Immature natural killer cell (primary cell): ENCODE measurements around the gene WSCD1. TPM values are rescaled to one million over a fixed set of nuclear protein-coding genes. Genes with fewer than 3 reads are reported as not detected.

ENCODE experiments used
- DNase-seq, 3 donors: peaks; one replicate each; pipeline ENCODE4 v3.0.0; 2022; ENCODE audit warnings: mixed read lengths in 1 of 3
- H3K27ac Mint-ChIP-seq, 6 donors: one replicate each; pipeline ENCODE4 v1.8.0; 2020; ENCODE audit warnings: mixed read lengths in 6 of 6, mild to moderate bottlenecking in 5 of 6, inconsistent platforms in 4 of 6, moderate library complexity in 3 of 6
- H3K27me3 Mint-ChIP-seq, 3 donors: one replicate each; pipeline ENCODE4 v1.8.0; 2020 to 2021; ENCODE audit warnings: low read depth in 3 of 3, mild to moderate bottlenecking in 3 of 3, mixed read lengths in 3 of 3, moderate library complexity in 3 of 3, inconsistent platforms in 1 of 3
- H3K36me3 Mint-ChIP-seq, 3 donors: one replicate each; pipeline ENCODE4 v1.8.0; 2020; ENCODE audit warnings: mixed read lengths in 3 of 3, inconsistent platforms in 2 of 3, mild to moderate bottlenecking in 2 of 3
- H3K4me1 Mint-ChIP-seq, 2 donors: one replicate each; pipeline ENCODE4 v1.8.0; 2020; ENCODE audit warnings: inconsistent platforms in 2 of 2, mild to moderate bottlenecking in 2 of 2, mixed read lengths in 2 of 2, moderate library complexity in 1 of 2
- H3K4me3 Mint-ChIP-seq, 5 donors: one replicate each; pipeline ENCODE4 v1.8.0; 2020; ENCODE audit warnings: mild to moderate bottlenecking in 5 of 5, mixed read lengths in 5 of 5, inconsistent platforms in 3 of 5, moderate library complexity in 3 of 5
- H3K9me3 Mint-ChIP-seq, 6 donors: one replicate each; pipeline ENCODE4 v1.8.0; 2020; ENCODE audit warnings: mild to moderate bottlenecking in 6 of 6, mixed read lengths in 6 of 6, inconsistent platforms in 4 of 6, moderate library complexity in 3 of 6
- polyA plus RNA-seq, 3 donors: library from polyadenylated mRNA; unstranded; fragments of 300-500 nt; fragmentation: Illumina TruSeq; gene quantifications; one replicate each; pipeline ENCODE4 v1.2.3, GENCODE V29; 2021

WSCD1 gene
- polyA plus RNA-seq, 3 donors from 2014 or later = 0.11 TPM; not detected in 2

DNA sequence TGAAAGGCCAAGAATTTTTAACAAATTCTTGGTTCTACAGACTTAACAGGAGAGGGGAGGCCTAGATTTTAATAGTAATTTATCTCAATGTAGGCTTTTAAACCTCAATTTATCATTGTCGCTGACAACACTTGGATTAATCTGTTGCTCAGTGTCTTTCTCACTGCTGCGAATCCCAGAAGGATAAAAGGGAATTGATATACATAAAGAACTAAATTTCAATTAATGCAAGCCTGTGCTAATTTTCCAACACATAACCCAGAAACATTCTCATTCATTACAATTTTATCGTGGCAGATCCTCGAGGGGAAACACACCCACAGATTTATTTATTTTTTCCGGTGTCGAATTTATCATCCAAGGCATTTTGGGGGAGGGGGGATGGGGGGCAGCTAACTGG lies 98.1 kb downstream of the WSCD1 start:
- Mint-ChIP-seq H3K27ac (no peak overlapping the region), H3K36me3 (no peaks in the 10 kb centered on the region), H3K27me3 (peaks cover 0 to 3% (median 1%) of the 10 kb centered on the region in 3 donors), H3K4me1 (peaks cover 0 to 3% of the 10 kb centered on the region in 2 donors), H3K4me3 (no peak overlapping the region), H3K9me3 (no peaks in the 10 kb centered on the region)
- DNase-seq = no peak

DNA sequence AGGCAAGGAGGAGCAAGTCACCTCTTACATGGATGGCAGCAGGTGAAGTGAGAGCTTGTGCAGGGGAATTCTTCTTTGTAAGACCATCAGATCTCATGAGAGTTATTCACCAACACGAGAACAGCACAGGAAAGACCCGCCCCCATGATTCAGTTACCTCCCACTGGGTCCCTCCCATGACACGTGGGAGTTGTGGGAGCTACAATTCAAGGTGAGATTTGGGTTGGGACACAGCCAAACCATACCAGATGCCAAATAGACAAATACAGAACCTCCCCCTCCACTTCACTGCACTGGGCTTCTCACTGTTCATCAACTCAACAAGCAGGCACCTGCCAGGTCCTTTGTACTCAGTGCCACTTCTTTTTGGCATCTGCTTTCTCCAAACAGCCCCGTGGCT lies 100.2 kb downstream of the WSCD1 start:
- Mint-ChIP-seq H3K27me3 (peaks cover 0 to 3% (median 1%) of the 10 kb centered on the region in 3 donors), H3K27ac (no peak overlapping the region), H3K9me3 (no peaks in the 10 kb centered on the region), H3K4me1 (peaks cover 0 to 3% of the 10 kb centered on the region in 2 donors), H3K36me3 (no peaks in the 10 kb centered on the region), H3K4me3 (no peak overlapping the region)
- no peak for DNase-seq

DNA sequence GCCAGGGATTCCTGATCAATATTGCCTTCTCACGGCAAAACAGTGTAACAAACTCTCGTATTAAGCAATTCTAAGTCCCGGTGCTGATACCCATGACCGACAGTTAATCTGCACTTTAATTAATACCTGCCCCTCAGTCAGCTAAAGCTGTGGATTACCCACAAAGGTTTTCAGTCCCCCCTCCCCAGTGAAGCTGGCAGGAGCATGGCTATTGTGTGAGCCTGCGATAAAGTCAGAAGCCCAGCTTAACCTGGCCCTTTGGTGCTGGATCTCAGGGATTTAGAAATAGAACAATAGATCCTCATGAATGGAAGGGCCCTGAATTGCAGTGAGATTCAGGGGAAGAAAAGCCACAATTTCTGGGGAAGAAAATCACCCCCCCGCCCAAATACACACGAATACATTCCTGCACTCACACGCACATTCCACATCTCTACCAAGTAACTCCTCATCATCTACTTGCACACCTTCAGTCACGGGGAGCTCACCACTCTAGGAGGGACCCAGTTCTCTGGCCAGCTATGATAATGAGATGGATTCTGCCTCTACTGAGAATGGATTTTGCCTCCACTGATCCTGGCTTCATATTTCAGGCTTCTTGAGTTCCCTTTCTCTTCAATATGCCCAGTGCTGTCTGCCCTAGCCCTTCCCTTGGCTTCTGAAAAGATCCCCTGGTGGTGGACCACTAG lies 102.6 kb downstream of the WSCD1 start:
- H3K27me3 Mint-ChIP-seq = peaks cover 0 to 2% (median 1%) of the 10 kb centered on the region in 3 donors
- H3K36me3 Mint-ChIP-seq = no peaks in the 10 kb centered on the region
- peaks cover 0 to 3% of the 10 kb centered on the region in 2 donors for H3K4me1 Mint-ChIP-seq
- no peaks in the 10 kb centered on the region for H3K9me3 Mint-ChIP-seq
- H3K4me3 Mint-ChIP-seq = no peak overlapping the region
- no peak overlapping the region for H3K27ac Mint-ChIP-seq
- DNase-seq = no peak

DNA sequence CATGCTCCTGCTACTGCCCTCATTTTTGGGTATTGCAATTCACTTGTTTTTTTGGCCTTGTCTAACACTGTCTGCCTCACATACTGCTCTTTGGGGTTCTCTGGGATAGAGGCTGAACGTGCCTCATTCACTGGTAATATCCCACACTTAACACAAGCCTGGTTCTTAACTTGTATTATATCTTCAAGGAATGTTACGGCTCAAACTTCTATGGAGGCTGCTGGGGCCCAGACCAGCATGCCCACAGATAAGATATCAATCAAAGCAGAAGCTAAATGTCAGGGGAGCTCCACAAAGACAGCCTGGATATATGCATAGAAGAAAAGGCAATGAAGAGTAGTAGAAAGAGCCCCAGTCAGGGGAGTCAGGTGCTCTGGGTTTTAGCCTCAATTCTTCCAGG lies 103.5 kb downstream of the WSCD1 start:
- no peak overlapping the region for H3K4me3 Mint-ChIP-seq
- DNase-seq = no peak
- no peaks in the 10 kb centered on the region for H3K9me3 Mint-ChIP-seq
- H3K27me3 Mint-ChIP-seq = peaks cover 0 to 2% (median 1%) of the 10 kb centered on the region in 3 donors
- H3K27ac Mint-ChIP-seq = peak overlapping the region in 1 of 6 donors; percentile 56
- no peaks in the 10 kb centered on the region for H3K36me3 Mint-ChIP-seq
- H3K4me1 Mint-ChIP-seq = peaks cover 0 to 3% of the 10 kb centered on the region in 2 donors
